ENCODE data around the gene HPSE2. TPM values are rescaled to one million over a fixed set of nuclear protein-coding genes. Genes with fewer than 3 reads are reported as not detected.
A peak's percentile ranks its signal among the peaks of the same experiment; 100 is the strongest.

The HPSE2 gene
- total RNA-seq, 2 experiments from 2014 or later, result not detected

- DNase-seq, result no peak
- Mint-ChIP-seq H3K9me3 (ENCODE audit: insufficient read depth) (no peaks in the 10 kb centered on the region), H3K4me3 (no peak overlapping the region), H3K36me3 (ENCODE audit: low read depth) (no peaks in the 10 kb centered on the region), H3K4me1 (ENCODE audit: low read depth) (no peaks in the 10 kb centered on the region), H3K27me3 (ENCODE audit: low read depth) (peaks cover 15% of the 10 kb centered on the region), H3K27ac (no peak overlapping the region)
- ATAC-seq, result no peak
- POLR2A ChIA-PET, result no interaction called here
- CTCF ChIA-PET, result no interaction called here
Observed at GRCh38 chr10:98456686-98457482, 778.8 kb downstream of the HPSE2 start.

- Mint-ChIP-seq H3K27me3 (ENCODE audit: low read depth) (peaks cover 17% of the 10 kb centered on the region), H3K36me3 (ENCODE audit: low read depth) (no peaks in the 10 kb centered on the region), H3K4me3 (no peak overlapping the region), H3K9me3 (ENCODE audit: insufficient read depth) (no peaks in the 10 kb centered on the region), H3K4me1 (ENCODE audit: low read depth) (no peaks in the 10 kb centered on the region), H3K27ac (no peak overlapping the region)
- ChIA-PET POLR2A (no interaction called here), CTCF (no interaction called here)
- ATAC-seq (no peak), DNase-seq (no peak)
Observed at GRCh38 chr10:98456043-98456570, 779.5 kb downstream of the HPSE2 start.

- H3K27ac Mint-ChIP-seq, result no peak overlapping the region
- POLR2A ChIA-PET, result no interaction called here
- no peak overlapping the region for H3K4me3 Mint-ChIP-seq
- H3K9me3 Mint-ChIP-seq (ENCODE audit: insufficient read depth), result no peaks in the 10 kb centered on the region
- no peaks in the 10 kb centered on the region for H3K36me3 Mint-ChIP-seq (ENCODE audit: low read depth)
- H3K4me1 Mint-ChIP-seq (ENCODE audit: low read depth), result no peaks in the 10 kb centered on the region
- peaks cover 20% of the 10 kb centered on the region for H3K27me3 Mint-ChIP-seq (ENCODE audit: low read depth)
- DNase-seq (no peak), ATAC-seq (no peak)
- CTCF ChIA-PET, result no interaction called here
Observed at GRCh38 chr10:98453729-98454128, 781.9 kb downstream of the HPSE2 start.

GRCh38 chr10:98450618-98451017, 785.0 kb downstream of the HPSE2 start:
- H3K9me3 Mint-ChIP-seq (ENCODE audit: insufficient read depth), result no peaks in the 10 kb centered on the region
- peaks cover 7% of the 10 kb centered on the region for H3K4me1 Mint-ChIP-seq (ENCODE audit: low read depth)
- ChIA-PET POLR2A (no interaction called here), CTCF (interaction anchor here (1.3 kb wide), 1 partner anchor 17 kb away, joined by 6 read pairs; no protein-coding TSS in a partner anchor)
- H3K27ac Mint-ChIP-seq, result no peak overlapping the region
- no peak overlapping the region for H3K4me3 Mint-ChIP-seq
- H3K36me3 Mint-ChIP-seq (ENCODE audit: low read depth), result no peaks in the 10 kb centered on the region
- ATAC-seq (no peak), DNase-seq (no peak)
- peaks cover 13% of the 10 kb centered on the region for H3K27me3 Mint-ChIP-seq (ENCODE audit: low read depth)

GRCh38 chr10:98449287-98449686, 786.4 kb downstream of the HPSE2 start:
- peaks cover 7% of the 10 kb centered on the region for H3K36me3 Mint-ChIP-seq (ENCODE audit: low read depth)
- POLR2A ChIA-PET, result no interaction called here

GRCh38 chr10:98446661-98447221, 788.9 kb downstream of the HPSE2 start, which contains the start of gene HPS1:
Gene HPS1 (minus strand): TSS chr10:98446935. CDS start chr10:98443240, 3,695 bp downstream.
- CTCF ChIA-PET, result interaction anchor here (1.4 kb wide), 1 partner anchor 20 kb away, joined by 3 read pairs; no protein-coding TSS in a partner anchor
- POLR2A ChIA-PET, result interaction anchor here (1.3 to 1.5 kb wide), 3 partner anchors 11 to 312 kb away, joined by 4 read pairs; partner anchors contain the start of gene R3HCC1L
- H3K27ac Mint-ChIP-seq, result peak within 1 kb of the TSS; percentile 92
- H3K4me1 Mint-ChIP-seq (ENCODE audit: low read depth), result peaks cover 37% of the 10 kb centered on the region
- ATAC-seq, result peak; percentile 96
- peak within 1 kb of the TSS; percentile 95 for H3K4me3 Mint-ChIP-seq
- H3K27me3 Mint-ChIP-seq (ENCODE audit: low read depth), result peaks cover 6% of the 10 kb centered on the region
- DNase-seq, result peak; percentile 87
- peaks cover 27% of the 10 kb centered on the region for H3K36me3 Mint-ChIP-seq (ENCODE audit: low read depth)
- H3K9me3 Mint-ChIP-seq (ENCODE audit: insufficient read depth), result no peaks in the 10 kb centered on the region

More at GRCh38 chr10:98449287-98449686, 786.4 kb downstream of the HPSE2 start:
- Mint-ChIP-seq H3K4me3 (no peak overlapping the region), H3K4me1 (ENCODE audit: low read depth) (peaks cover 20% of the 10 kb centered on the region), H3K27me3 (ENCODE audit: low read depth) (peaks cover 13% of the 10 kb centered on the region), H3K27ac (no peak overlapping the region), H3K9me3 (ENCODE audit: insufficient read depth) (no peaks in the 10 kb centered on the region)
- ATAC-seq, result no peak
- CTCF ChIA-PET, result no interaction called here
- DNase-seq, result no peak

- peak; percentile 56 for DNase-seq
- ATAC-seq, result peak; percentile 33
- H3K9me3 Mint-ChIP-seq (ENCODE audit: insufficient read depth), result no peaks in the 10 kb centered on the region
- CTCF ChIA-PET, result interaction anchor here (0.6 to 1.4 kb wide), 2 partner anchors 21 kb away, joined by 3 read pairs; no protein-coding TSS in a partner anchor
- POLR2A ChIA-PET, result interaction anchor here (1.0 to 1.5 kb wide), 4 partner anchors 11 to 312 kb away, joined by 3 to 4 read pairs (median 4); partner anchors contain the start of gene R3HCC1L
- peak overlapping the region; percentile 92 for H3K27ac Mint-ChIP-seq
- peaks cover 6% of the 10 kb centered on the region for H3K27me3 Mint-ChIP-seq (ENCODE audit: low read depth)
- peak overlapping the region; percentile 95 for H3K4me3 Mint-ChIP-seq
- H3K4me1 Mint-ChIP-seq (ENCODE audit: low read depth), result peaks cover 39% of the 10 kb centered on the region
- H3K36me3 Mint-ChIP-seq (ENCODE audit: low read depth), result peaks cover 32% of the 10 kb centered on the region
Observed at GRCh38 chr10:98446151-98446660, 789.4 kb downstream of the HPSE2 start.

GRCh38 chr10:98445200-98445812, 790.3 kb downstream of the HPSE2 start:
- Mint-ChIP-seq H3K27ac (peak overlapping the region; percentile 92), H3K27me3 (ENCODE audit: low read depth) (peaks cover 3% of the 10 kb centered on the region), H3K4me3 (peak overlapping the region; percentile 95), H3K9me3 (ENCODE audit: insufficient read depth) (no peaks in the 10 kb centered on the region), H3K36me3 (ENCODE audit: low read depth) (peaks cover 36% of the 10 kb centered on the region), H3K4me1 (ENCODE audit: low read depth) (peaks cover 39% of the 10 kb centered on the region)
- POLR2A ChIA-PET, result interaction anchor here (1.0 to 1.5 kb wide), 3 partner anchors 10 to 311 kb away, joined by 3 to 4 read pairs (median 4); partner anchors contain the start of gene R3HCC1L
- no peak for ATAC-seq
- CTCF ChIA-PET, result no interaction called here
- DNase-seq, result no peak

GRCh38 chr10:98444314-98445006, 791.2 kb downstream of the HPSE2 start:
- ChIA-PET POLR2A (no interaction called here), CTCF (no interaction called here)
- Mint-ChIP-seq H3K4me1 (ENCODE audit: low read depth) (peaks cover 39% of the 10 kb centered on the region), H3K27me3 (ENCODE audit: low read depth) (no peaks in the 10 kb centered on the region), H3K36me3 (ENCODE audit: low read depth) (peaks cover 44% of the 10 kb centered on the region), H3K4me3 (peak overlapping the region; percentile 8), H3K27ac (no peak overlapping the region), H3K9me3 (ENCODE audit: insufficient read depth) (no peaks in the 10 kb centered on the region)
- ATAC-seq, result no peak
- no peak for DNase-seq

- Mint-ChIP-seq H3K4me1 (ENCODE audit: low read depth) (peaks cover 17% of the 10 kb centered on the region), H3K36me3 (ENCODE audit: low read depth) (peaks cover 76% of the 10 kb centered on the region), H3K27ac (no peak overlapping the region), H3K27me3 (ENCODE audit: low read depth) (no peaks in the 10 kb centered on the region), H3K9me3 (ENCODE audit: insufficient read depth) (no peaks in the 10 kb centered on the region), H3K4me3 (no peak overlapping the region)
- POLR2A ChIA-PET, result no interaction called here
- CTCF ChIA-PET, result no interaction called here
- DNase-seq (no peak), ATAC-seq (no peak)
Observed at GRCh38 chr10:98438715-98439114, 796.9 kb downstream of the HPSE2 start.

- Mint-ChIP-seq H3K27ac (no peak overlapping the region), H3K27me3 (ENCODE audit: low read depth) (no peaks in the 10 kb centered on the region), H3K4me1 (ENCODE audit: low read depth) (peaks cover 2% of the 10 kb centered on the region), H3K4me3 (no peak overlapping the region), H3K36me3 (ENCODE audit: low read depth) (peaks cover 78% of the 10 kb centered on the region), H3K9me3 (ENCODE audit: insufficient read depth) (no peaks in the 10 kb centered on the region)
- ATAC-seq (no peak), DNase-seq (no peak)
- ChIA-PET POLR2A (no interaction called here), CTCF (interaction anchor here (1.2 kb wide), 1 partner anchor 11 kb away, joined by 6 read pairs; no protein-coding TSS in a partner anchor)
Observed at GRCh38 chr10:98436704-98437103, 798.9 kb downstream of the HPSE2 start.

Data from activated CD8-positive, alpha-beta T cell treated with anti-CD3 and anti-CD28 coated beads, Interleukin-2, amount 10 ng/mL, durations not matched to agents 7 days and 5 days (primary cell).